ENCODE data around the gene TRAPPC6A.

GRCh38 chr19:45187421-45188100 lies 9.5 kb upstream of the TRAPPC6A start:
- TF ChIP-seq CTCF (IDR thresholded peaks at IDR 0.05) (peak in 2 of 4 experiments; percentile 19 to 41), POLR2A (IDR thresholded peaks at IDR 0.05) (no peak), POLR2AphosphoS5 (IDR thresholded peaks at IDR 0.05) (no peak)

All from sigmoid colon (tissue), 4 donors.